SU-DHL-6 (cell line): ENCODE results near the gene CRB2.

Experiments
- H2AFZ ChIP-seq: fragments of 200-600 bp; sonication (generic); 2 replicates; pipeline ENCODE4 v1.6.1; 2014; ENCODE audit warnings: low read depth, mild to moderate bottlenecking, moderate library complexity, mixed read lengths, antibody characterized with exemption, low read length; ENCODE audit not compliant: severe bottlenecking
- H3F3A ChIP-seq: fragments of 200-600 bp; shearing (Covaris generic); 2 replicates; pipeline ENCODE4 v1.6.0; 2016; ENCODE audit warnings: antibody characterized with exemption, mild to moderate bottlenecking; ENCODE audit not compliant: insufficient read depth
- H3K27ac ChIP-seq: fragments of 200-600 bp; sonication (generic); 2 replicates; pipeline ENCODE4 v1.5.1; 2016; ENCODE audit warnings: low read depth, mild to moderate bottlenecking, low read length, moderate library complexity, mixed read lengths
- H3K27me3 ChIP-seq: fragments of 200-600 bp; sonication (generic), shearing (Covaris generic); 2 replicates; pipeline ENCODE4 v1.6.0; 2014; ENCODE audit warnings: mild to moderate bottlenecking, low read length
- H3K36me3 ChIP-seq: fragments of 200-600 bp; sonication (generic); 2 replicates; pipeline ENCODE4 v1.6.1; 2014; ENCODE audit warnings: mild to moderate bottlenecking, low read length, mixed read lengths
- H3K4me2 ChIP-seq: fragments of 300-600, 200-600 bp; shearing (Covaris generic), sonication (generic); 2 replicates; pipeline ENCODE4 v1.6.0; 2014; ENCODE audit warnings: low read length, low read depth, mild to moderate bottlenecking; ENCODE audit not compliant: poor library complexity, severe bottlenecking
- H3K4me3 ChIP-seq: fragments of 200-600 bp; sonication (generic); 2 replicates; pipeline ENCODE4 v1.5.1; 2014; ENCODE audit warnings: antibody characterized with exemption, low read length, mild to moderate bottlenecking, mixed read lengths; ENCODE audit not compliant: insufficient read depth, poor library complexity, severe bottlenecking
- H3K79me2 ChIP-seq: fragments of 200-600 bp; sonication (generic); 2 replicates; pipeline ENCODE4 v1.6.1; 2014; ENCODE audit warnings: mild to moderate bottlenecking, low read length, moderate library complexity; ENCODE audit not compliant: insufficient read depth
- H3K9ac ChIP-seq: fragments of 200-600 bp; sonication (generic); 2 replicates; pipeline ENCODE4 v1.7.0; 2014; ENCODE audit warnings: mild to moderate bottlenecking, low read length
- H3K9me2 ChIP-seq: fragments of 200-600 bp; sonication (generic); replicated peaks from 2 replicates; pipeline ENCODE4 v1.6.1; 2014; ENCODE audit warnings: low read length; ENCODE audit not compliant: insufficient read depth
- H3K9me3 ChIP-seq: fragments of 200-600 bp; sonication (generic); 2 replicates; pipeline ENCODE4 v1.6.1; 2014; ENCODE audit warnings: low read length, mixed read lengths; ENCODE audit not compliant: insufficient read depth
- H4K20me1 ChIP-seq: fragments of 200-600 bp; sonication (generic); 2 replicates; pipeline ENCODE4 v1.6.1; 2014; ENCODE audit warnings: low read depth, mild to moderate bottlenecking, antibody characterized with exemption, low read length, moderate library complexity, mixed read lengths
- EZH2phosphoT487 ChIP-seq: fragments of 200-600 bp; sonication (generic), shearing (Covaris generic); conservative IDR thresholded peaks from 2 replicates; pipeline ENCODE4 v1.6.1; 2018; ENCODE audit warnings: mild to moderate bottlenecking, antibody characterized with exemption, low read length, moderate library complexity, mixed read lengths
- TF ChIP-seq, protein P1 (sequence below): fragments of 200-600 bp; sonication (generic); IDR thresholded peaks from one replicate; pipeline ENCODE4 v1.5.1; 2017; ENCODE audit warnings: antibody characterized with exemption, mild to moderate bottlenecking, low read length, moderate library complexity; ENCODE audit not compliant: insufficient read depth, poor library complexity, severe bottlenecking

The CRB2 gene

DNA sequence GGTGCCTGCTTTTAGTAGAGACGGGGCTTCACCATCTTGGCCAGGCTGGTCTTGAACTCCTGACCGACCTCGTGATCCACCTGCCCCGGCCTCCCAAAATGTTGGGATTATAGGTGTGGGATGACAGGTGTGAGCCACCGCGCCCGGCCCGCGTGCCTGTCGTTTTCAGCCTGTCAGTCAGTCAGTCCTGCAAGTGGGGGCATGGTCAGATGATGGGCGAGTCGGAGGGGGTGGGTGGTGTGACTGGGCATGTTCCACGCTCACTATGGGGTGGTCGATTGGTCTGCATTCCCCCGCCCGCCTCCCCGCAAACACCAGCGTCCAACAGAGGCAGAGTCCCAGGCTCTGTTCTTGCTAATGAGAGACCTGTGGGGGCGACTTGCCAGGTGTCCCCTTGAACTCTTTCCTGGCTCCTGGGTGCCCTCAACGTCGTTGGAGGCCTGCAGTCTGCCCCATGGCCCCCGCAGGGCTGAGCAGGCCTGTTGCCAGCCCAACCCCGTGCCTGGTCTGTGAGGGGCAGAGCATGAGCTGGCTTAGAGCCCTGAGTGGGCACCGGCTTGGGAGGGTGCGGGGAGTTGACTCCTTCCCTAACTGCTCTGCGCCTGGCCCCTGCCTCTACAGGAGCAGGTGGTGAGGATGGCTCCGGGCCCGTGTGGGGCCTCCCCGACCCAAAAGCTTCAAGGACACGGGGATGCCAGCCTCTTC lies 23.1 kb downstream of the CRB2 start:
- H3K9me2 ChIP-seq, result no peaks in the 10 kb centered on the region
- H3K9me3 ChIP-seq, result no peaks in the 10 kb centered on the region
- H3K27me3 ChIP-seq, result no peaks in the 10 kb centered on the region
- no peak overlapping the region for H2AFZ ChIP-seq
- no peak overlapping the region for H3K9ac ChIP-seq
- H3K4me3 ChIP-seq, result no peak overlapping the region
- H4K20me1 ChIP-seq, result no peaks in the 10 kb centered on the region
- no peaks in the 10 kb centered on the region for H3K36me3 ChIP-seq
- no peak overlapping the region for H3K27ac ChIP-seq
- H3K79me2 ChIP-seq, result no peaks in the 10 kb centered on the region
- no peak for TF ChIP-seq EZH2phosphoT487
- TF ChIP-seq, protein P1, sequence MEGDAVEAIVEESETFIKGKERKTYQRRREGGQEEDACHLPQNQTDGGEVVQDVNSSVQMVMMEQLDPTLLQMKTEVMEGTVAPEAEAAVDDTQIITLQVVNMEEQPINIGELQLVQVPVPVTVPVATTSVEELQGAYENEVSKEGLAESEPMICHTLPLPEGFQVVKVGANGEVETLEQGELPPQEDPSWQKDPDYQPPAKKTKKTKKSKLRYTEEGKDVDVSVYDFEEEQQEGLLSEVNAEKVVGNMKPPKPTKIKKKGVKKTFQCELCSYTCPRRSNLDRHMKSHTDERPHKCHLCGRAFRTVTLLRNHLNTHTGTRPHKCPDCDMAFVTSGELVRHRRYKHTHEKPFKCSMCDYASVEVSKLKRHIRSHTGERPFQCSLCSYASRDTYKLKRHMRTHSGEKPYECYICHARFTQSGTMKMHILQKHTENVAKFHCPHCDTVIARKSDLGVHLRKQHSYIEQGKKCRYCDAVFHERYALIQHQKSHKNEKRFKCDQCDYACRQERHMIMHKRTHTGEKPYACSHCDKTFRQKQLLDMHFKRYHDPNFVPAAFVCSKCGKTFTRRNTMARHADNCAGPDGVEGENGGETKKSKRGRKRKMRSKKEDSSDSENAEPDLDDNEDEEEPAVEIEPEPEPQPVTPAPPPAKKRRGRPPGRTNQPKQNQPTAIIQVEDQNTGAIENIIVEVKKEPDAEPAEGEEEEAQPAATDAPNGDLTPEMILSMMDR, result no peak
- H3F3A ChIP-seq, result no peaks in the 10 kb centered on the region
- no peak overlapping the region for H3K4me2 ChIP-seq

DNA sequence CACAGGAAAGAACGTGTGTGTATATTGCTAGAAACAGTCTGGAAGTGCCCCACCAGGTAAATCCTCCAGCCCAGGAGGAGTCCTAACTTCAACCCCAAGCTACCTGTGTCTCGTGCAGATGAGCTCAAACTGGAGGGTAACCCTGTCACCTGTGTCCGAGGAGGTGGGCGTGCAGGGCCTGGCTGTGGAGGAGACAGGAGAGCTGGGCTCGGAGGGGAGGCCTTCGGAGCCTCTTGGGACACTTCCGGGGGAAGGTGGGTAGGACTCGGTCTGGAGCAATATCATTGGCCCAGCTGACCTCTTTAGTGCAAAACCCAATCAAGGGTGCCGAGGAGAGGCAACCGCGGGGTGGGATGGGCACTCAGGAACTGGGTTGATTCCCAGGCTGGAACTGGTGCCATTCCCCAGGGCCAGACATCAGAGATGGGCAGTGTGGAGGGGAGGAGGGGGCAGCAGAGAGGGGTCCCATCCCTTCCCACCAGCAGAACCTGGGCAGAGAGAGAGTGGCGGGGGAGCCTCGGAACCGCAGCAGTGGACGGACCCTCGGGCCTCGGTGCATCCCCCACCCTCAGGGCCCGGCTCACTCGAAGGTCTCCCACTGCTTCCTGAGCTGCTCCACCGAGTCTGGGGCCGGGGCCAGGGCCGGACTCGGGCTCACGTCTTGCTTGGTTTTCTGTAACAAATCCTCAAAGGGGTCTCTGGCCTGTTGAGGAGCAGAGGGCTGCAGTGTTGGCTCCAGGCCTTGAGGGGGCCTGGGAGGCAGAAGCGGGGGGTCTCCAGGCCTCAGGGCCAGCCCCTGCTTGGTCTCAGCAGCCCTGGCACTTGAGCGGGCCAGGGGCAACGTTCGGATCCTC lies 25.1 kb downstream of the CRB2 start:
- no peak overlapping the region for H3K4me2 ChIP-seq
- H3K27me3 ChIP-seq, result no peaks in the 10 kb centered on the region
- H3K9me2 ChIP-seq, result no peaks in the 10 kb centered on the region
- H3K36me3 ChIP-seq, result no peaks in the 10 kb centered on the region
- H3K9me3 ChIP-seq, result no peaks in the 10 kb centered on the region
- H4K20me1 ChIP-seq, result no peaks in the 10 kb centered on the region
- H3F3A ChIP-seq, result no peaks in the 10 kb centered on the region
- no peak overlapping the region for H3K4me3 ChIP-seq
- no peak overlapping the region for H3K27ac ChIP-seq
- TF ChIP-seq, protein P1, result no peak
- no peak for TF ChIP-seq EZH2phosphoT487
- H3K9ac ChIP-seq, result no peak overlapping the region
- no peaks in the 10 kb centered on the region for H3K79me2 ChIP-seq
- H2AFZ ChIP-seq, result no peak overlapping the region

DNA sequence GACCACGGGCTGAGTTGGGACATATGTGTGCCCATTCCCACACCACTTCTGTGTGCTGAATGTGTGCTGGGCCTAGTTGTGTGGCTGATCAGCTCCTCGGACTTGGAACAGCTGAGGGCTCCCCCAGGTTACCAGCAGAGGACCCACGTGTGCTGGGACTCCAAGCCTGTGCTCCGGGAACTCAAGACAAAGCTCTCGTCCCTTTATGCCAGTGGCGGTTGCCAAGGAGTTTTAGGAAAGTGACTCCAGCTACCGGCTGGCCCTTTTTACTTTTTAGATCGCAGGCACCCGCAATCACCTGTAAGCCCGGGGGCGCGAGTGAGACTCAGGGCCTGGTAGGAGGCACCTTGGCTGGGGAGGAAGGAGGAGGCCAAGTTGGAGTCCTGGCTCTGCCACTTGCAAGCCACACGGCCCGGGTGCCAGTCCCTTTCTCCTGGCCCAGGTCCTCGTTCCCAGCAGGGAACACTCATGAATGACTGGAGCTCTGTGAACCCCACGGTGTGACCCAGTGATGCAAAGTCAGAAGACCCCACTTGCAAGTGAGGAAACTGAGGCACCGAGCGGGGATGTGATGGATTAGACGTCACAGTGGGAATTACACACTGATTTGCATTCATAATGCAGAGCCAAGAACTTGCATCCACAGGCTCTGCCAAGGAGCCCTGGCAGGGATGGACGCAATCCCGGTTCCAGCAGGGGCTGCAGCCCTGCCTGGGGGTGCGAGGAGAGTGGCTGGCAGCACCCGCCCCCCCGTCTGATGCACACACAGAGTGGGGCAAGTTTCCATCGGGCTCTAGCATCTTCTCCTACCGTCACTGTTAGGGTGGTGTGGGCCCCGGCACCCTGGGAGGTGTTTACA lies 26.9 kb downstream of the CRB2 start:
- H3K4me2 ChIP-seq, result no peak overlapping the region
- TF ChIP-seq, protein P1, result no peak
- no peak for TF ChIP-seq EZH2phosphoT487
- H3K9me2 ChIP-seq, result no peaks in the 10 kb centered on the region
- H3K9me3 ChIP-seq, result no peaks in the 10 kb centered on the region
- H3K79me2 ChIP-seq, result no peaks in the 10 kb centered on the region
- no peak overlapping the region for H3K27ac ChIP-seq
- H3F3A ChIP-seq, result no peaks in the 10 kb centered on the region
- H3K27me3 ChIP-seq, result no peaks in the 10 kb centered on the region
- no peaks in the 10 kb centered on the region for H3K36me3 ChIP-seq
- no peaks in the 10 kb centered on the region for H4K20me1 ChIP-seq
- no peak overlapping the region for H3K9ac ChIP-seq
- H2AFZ ChIP-seq, result no peak overlapping the region
- no peak overlapping the region for H3K4me3 ChIP-seq
